HG02970 (cell line): ENCODE data around the gene FLT3.
"Not testable (repeated sequence)": the region's sequence is repeated elsewhere in the genome, so short reads cannot be mapped to it uniquely, and the experiment has no call there.

Experiments
- ATAC-seq: cut with Tn5 transposase; IDR thresholded peaks from one replicate; pipeline ENCODE4 v1.9.1; 2021; ENCODE audit warnings: mild to moderate bottlenecking, moderate library complexity, moderate number of reproducible peaks; ENCODE audit not compliant: unreplicated experiment, low FRiP score

The FLT3 gene

DNA sequence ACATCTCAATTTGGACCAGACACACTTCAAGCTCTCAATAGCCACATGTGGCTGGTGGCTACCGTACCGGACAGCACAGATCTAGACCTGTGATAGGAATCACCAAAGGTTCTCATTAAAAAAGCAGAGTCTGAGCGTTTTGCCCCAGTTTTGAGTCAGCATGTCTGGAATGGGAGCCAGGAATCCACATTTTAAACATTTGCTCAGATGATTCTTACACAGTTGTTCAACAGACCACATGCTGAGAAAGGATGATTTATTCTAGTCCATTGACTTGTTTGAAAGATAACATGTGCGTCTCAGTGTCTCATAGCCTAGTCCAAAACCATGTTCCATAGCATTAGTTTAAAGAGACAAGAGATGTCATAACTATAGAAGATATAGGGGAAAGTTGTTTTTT lies 53.4 kb downstream of the FLT3 start:
- ATAC-seq = no peak

DNA sequence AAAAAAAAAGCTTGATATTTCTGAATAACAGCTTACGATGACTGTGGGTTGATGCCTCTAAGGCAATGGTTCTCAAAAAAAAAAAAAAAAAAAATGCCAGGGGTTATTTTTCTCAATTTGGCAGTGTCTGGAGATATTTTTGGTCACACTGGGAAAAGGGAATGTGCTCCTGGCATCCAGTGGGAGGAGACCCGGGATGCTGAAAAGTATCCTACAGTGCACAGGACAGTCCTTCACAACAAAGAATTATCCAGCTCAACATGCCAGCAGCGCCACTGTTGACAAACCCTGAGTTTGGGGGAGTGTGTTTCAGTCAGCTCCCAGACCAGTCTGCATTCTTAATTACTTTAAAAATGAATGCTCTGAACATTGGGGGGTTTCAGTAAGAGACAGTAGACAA lies 54.5 kb downstream of the FLT3 start:
- no peak for ATAC-seq

- no peak for ATAC-seq
Measured at GRCh38 chr13:28044608-28045007, 55.8 kb downstream of the FLT3 start.

DNA sequence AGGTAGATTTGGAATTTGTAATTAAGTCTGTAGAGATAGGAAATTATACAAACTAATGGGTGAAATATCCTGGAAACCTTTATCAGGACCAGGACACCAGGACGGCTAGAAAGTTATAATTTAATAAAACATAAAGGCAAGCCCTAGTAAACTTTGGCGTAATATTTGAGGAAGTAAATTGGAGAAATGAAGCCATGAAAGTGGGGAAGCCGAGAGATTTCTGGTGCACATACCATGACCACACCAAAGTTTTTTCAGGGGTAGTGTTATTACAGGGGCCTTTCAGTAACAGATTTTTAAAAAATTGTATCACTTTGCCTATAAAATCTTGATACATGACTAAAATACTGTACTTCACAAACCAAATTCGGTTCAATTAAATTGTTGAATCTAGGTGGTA lies 57.2 kb downstream of the FLT3 start:
- ATAC-seq = no peak

DNA sequence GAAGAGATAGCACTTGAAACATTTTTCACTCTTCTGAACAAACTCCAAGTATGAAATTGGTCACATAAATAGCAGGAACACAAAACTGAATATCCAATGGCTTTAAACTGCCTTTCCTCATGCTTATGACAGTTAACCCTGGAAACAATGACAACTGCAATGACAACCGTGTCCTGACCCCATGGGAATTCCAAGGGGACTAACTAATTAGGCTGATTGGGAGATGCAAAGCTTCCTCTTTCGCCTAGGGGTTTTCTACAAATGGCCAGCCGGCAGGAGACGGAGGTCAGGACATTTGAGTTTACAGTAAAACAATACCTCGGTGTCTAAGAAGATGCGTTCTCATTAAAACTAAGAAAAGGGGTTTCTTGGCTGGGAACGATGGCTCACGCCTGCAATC lies 58.9 kb downstream of the FLT3 start:
- ATAC-seq = no peak

GRCh38 chr13:28041031-28041461 lies 59.3 kb downstream of the FLT3 start:
- no peak for ATAC-seq

- no peak for ATAC-seq
Measured at GRCh38 chr13:28037399-28037798, 63.0 kb downstream of the FLT3 start.

- no peak for ATAC-seq
Measured at GRCh38 chr13:28035146-28035782, 65.1 kb downstream of the FLT3 start.

- ATAC-seq = no peak
Measured at GRCh38 chr13:28033894-28034655, 66.3 kb downstream of the FLT3 start.

DNA sequence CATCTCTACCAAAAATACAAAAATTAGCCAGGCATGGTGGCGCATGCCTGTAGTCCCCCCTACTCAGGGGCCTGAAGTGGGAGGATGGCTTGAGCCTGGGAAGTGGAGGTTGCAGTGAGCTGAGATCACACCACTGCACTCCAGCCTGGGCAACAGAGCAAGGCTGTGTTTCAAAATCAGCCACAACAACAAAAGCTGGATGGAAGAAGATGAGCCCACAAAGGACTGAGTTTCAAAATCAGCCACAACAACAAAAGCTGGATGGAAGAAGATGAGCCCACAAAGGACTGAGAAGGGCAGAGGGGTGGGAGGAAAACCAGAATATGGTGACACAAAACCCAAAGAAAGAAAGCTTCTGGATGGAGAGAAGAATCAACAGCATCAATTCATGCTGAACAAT lies 67.9 kb downstream of the FLT3 start:
- not testable (repeated sequence) for ATAC-seq

- no peak for ATAC-seq
Measured at GRCh38 chr13:28031896-28032288, 68.5 kb downstream of the FLT3 start.

- ATAC-seq = no peak
Measured at GRCh38 chr13:28031220-28031895, 69.0 kb downstream of the FLT3 start.

- no peak for ATAC-seq
Measured at GRCh38 chr13:28027607-28028364, 72.6 kb downstream of the FLT3 start.

GRCh38 chr13:28027071-28027470 lies 73.3 kb downstream of the FLT3 start:
- no peak for ATAC-seq

DNA sequence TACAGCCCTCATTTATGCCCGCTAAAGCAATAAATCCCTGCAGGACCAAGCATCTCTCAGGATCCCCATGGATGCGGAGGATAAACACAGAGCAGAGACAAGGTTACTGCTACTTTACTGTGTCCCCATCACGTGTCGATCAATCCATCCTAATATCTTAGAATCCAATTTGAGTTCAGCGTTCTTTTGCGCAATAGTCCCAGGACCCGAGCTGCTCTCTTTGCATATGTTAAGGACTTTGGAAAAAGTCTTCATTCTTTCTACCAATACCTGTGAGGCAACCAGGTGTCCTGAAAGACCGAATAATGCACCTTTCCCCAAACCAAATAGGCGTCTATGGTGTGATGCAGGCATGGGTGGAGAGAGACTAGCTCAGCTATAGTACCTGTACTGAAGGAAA lies 73.9 kb downstream of the FLT3 start:
- no peak for ATAC-seq

- ATAC-seq = no peak
Measured at GRCh38 chr13:28022848-28023518, 77.4 kb downstream of the FLT3 start.

DNA sequence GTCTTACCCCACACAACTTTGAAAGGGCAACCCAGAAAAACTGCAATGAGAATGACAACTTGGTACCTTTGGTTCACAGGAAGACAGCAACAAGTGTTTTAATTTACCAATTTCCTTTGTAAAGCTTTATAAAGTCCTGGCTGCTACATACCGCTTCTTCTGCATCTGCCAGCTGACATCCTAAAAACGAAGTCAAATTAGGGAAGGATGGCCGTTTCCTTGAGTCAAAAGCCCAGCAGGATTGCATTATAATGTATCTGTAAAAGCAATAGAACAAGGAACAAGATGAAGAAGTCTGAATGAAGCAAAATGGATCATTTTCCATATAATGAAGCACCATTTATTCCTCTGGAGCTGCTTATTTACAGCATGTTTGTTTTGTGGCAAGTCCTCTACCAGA lies 86.1 kb downstream of the FLT3 start:
- no peak for ATAC-seq

GRCh38 chr13:28013482-28013881 lies 86.9 kb downstream of the FLT3 start:
- no peak for ATAC-seq

- peak; percentile 70 for ATAC-seq
Measured at GRCh38 chr13:28012896-28013295, 87.5 kb downstream of the FLT3 start.

DNA sequence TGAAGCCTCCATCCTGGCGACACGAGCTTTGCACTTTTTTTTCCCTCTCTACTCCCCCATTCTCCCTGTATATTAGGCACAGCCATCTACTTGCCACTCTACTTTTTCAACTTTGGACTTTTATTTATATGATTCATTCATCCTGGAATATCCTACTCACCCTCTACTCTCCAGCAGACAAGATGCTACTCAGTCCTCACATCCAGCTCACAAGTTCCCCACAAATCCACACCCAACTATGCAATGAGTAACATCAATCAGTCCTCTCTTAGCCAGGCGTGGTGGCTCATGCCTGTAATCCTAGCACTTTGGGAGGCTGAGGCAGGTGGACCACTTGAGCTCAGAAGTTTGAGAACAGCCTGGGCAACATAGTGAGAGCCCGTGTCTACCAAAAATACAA lies 88.0 kb downstream of the FLT3 start:
- no peak for ATAC-seq
